GM23248 (cell line): Measurements from ENCODE around the gene PPFIBP2.

Experiments
- EZH2 ChIP-seq: fragments of 200-600 bp; sonication (generic); IDR thresholded peaks from 2 replicates; pipeline ENCODE4 v1.6.1; 2018; ENCODE audit warnings: antibody characterized with exemption, mild to moderate bottlenecking; ENCODE audit not compliant: insufficient read depth, poor library complexity, severe bottlenecking
- EZH2phosphoT487 ChIP-seq: fragments of 200-600 bp; sonication (generic); IDR thresholded peaks from 2 replicates; pipeline ENCODE4 v1.6.1; 2018; ENCODE audit warnings: antibody characterized with exemption, moderate library complexity, mild to moderate bottlenecking, low read depth; ENCODE audit not compliant: insufficient read depth

DNA sequence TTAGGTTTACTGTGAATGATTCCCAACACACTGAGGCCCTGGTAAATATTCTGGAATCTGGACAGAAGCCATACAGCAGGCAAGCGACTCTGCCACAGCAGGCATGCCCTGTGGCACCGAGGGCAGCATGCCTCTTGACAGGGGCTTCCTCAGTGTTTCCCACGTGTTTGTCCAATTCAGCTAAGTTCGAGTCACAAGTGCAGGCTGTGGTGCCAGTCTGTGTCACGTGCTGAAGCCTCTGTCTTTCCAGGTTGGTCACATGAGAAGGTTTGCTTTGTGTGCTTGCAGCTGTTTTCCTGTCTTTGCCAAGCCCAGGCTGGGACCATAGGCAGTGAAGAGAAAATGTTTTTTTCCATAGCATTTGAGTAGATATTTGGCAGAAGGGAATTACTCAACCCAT is 2.4 kb upstream of the PPFIBP2 start:
- TF ChIP-seq EZH2 (no peak), EZH2phosphoT487 (no peak)
